ES-I3 (cell line): Measurements from ENCODE around the gene POLA1.
"Not testable (repeated sequence)": the region's sequence is repeated elsewhere in the genome, so short reads cannot be mapped to it uniquely, and the experiment has no call there.

Experiments
- H3K36me3 ChIP-seq: 2 replicates; pipeline ENCODE4 v1.6.1; 2013; ENCODE audit warnings: mild to moderate bottlenecking, low read length, control low read depth, moderate library complexity; ENCODE audit not compliant: insufficient read depth
- H3K4me1 ChIP-seq: 2 replicates; pipeline ENCODE4 v1.6.1; 2013; ENCODE audit warnings: mild to moderate bottlenecking, control low read depth, low read length; ENCODE audit not compliant: insufficient read depth
- H3K9ac ChIP-seq: 2 replicates; pipeline ENCODE4 v1.6.1; 2013; ENCODE audit warnings: low read depth, mild to moderate bottlenecking, low read length, moderate library complexity
- H3K9me3 ChIP-seq: 2 replicates; pipeline ENCODE4 v1.6.1; 2013; ENCODE audit warnings: mild to moderate bottlenecking, low read length, moderate library complexity; ENCODE audit not compliant: control insufficient read depth, insufficient read depth

The POLA1 gene

DNA sequence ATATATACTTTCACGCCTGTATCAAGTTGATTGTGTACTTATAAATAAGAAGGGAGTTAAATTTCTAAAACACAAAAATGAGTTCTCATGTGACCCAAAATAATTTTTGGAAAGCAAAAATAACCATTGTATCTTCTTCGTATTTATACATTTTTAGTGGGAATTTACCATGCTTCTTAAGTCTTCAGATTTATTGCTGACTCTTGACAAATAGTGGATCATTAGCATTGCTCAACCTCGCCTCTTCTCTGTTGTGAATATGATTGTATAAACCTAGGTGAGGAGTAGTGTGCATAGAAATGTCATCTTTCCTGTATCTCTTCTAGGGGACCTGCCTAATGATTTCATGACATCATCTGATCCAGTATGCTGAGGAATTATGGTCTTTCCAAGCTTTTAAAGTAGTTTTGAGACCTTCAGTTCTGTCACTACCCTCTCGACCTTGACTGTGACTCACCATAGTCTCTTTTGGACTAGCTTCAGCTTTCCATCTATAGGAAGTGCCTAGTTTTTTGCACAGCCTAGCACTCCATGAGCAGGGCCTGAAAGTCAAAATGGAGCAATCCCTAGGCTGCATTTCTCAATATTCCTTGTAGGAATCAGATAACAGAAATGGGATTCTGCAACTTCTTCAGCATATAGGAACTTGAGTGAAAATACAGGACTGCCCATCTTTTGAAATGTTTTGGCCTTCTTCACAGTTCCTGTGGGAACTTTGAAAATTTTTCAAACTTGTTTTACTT is 164.5 kb downstream of the POLA1 start:
- Histone ChIP-seq H3K9ac (no peak overlapping the region), H3K36me3 (0 out of 2 replicates have a peak, but pooled peaks cover 3% of the 10 kb centered on the region)

GRCh38 chrX:24859211-24859841 is 165.6 kb downstream of the POLA1 start:
- H3K36me3 ChIP-seq, result 0 out of 2 replicates have a peak, but pooled peaks cover 3% of the 10 kb centered on the region

More for the DNA sequence above, 164.5 kb downstream of the POLA1 start:
- peaks cover 8% of the 10 kb centered on the region; the same call in 1 of the 2 replicates for H3K4me1 ChIP-seq
- no peaks in the 10 kb centered on the region for H3K9me3 ChIP-seq

GRCh38 chrX:24860140-24860539 is 166.4 kb downstream of the POLA1 start:
- no peaks in the 10 kb centered on the region for H3K9me3 ChIP-seq
- no peak overlapping the region for H3K9ac ChIP-seq
- 0 out of 2 replicates have a peak, but pooled peaks cover 3% of the 10 kb centered on the region for H3K36me3 ChIP-seq
- H3K4me1 ChIP-seq, result peaks cover 8% of the 10 kb centered on the region; the same call in 1 of the 2 replicates

More at GRCh38 chrX:24859211-24859841, 165.6 kb downstream of the POLA1 start:
- H3K9ac ChIP-seq, result no peak overlapping the region
- peaks cover 8% of the 10 kb centered on the region; the same call in 1 of the 2 replicates for H3K4me1 ChIP-seq
- H3K9me3 ChIP-seq, result no peaks in the 10 kb centered on the region

GRCh38 chrX:24862343-24862742 is 168.6 kb downstream of the POLA1 start:
- Histone ChIP-seq H3K9me3 (no peaks in the 10 kb centered on the region), H3K9ac (no peak overlapping the region), H3K36me3 (no peaks in the 10 kb centered on the region), H3K4me1 (peaks cover 8% of the 10 kb centered on the region; the same call in 1 of the 2 replicates)

GRCh38 chrX:24863779-24864178 is 170.1 kb downstream of the POLA1 start:
- H3K36me3 ChIP-seq, H3K9ac ChIP-seq, H3K4me1 ChIP-seq, H3K9me3 ChIP-seq: not testable (repeated sequence)

DNA sequence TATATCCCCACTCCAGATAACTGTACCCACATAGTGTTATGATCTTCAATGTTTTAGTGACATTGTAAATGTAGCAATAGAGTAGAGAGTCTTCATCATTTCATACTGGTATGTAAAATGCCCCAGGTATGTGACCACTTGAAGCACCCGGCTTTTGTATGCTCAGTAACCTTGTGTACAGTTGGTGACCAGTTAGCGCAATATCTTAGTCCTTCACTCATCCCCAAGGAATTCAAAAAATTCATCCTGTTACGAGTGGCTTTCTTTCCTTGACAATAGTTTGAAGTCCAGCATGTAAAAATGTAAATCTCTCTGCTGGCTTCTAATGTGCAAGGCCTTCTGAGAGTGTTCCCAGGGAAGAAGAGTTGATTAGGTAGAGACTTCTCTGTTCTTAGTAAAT is 176.4 kb downstream of the POLA1 start:
- Histone ChIP-seq H3K36me3 (no peaks in the 10 kb centered on the region), H3K9ac (no peak overlapping the region), H3K9me3 (no peaks in the 10 kb centered on the region), H3K4me1 (peaks cover 4% of the 10 kb centered on the region; the same call in 1 of the 2 replicates)

- H3K4me1 ChIP-seq, result peaks cover 11% of the 10 kb centered on the region; the same call in 1 of the 2 replicates
- no peaks in the 10 kb centered on the region for H3K36me3 ChIP-seq
- H3K9ac ChIP-seq, result no peak overlapping the region
- no peaks in the 10 kb centered on the region for H3K9me3 ChIP-seq
Observed at GRCh38 chrX:24874604-24875247, 181.0 kb downstream of the POLA1 start.

DNA sequence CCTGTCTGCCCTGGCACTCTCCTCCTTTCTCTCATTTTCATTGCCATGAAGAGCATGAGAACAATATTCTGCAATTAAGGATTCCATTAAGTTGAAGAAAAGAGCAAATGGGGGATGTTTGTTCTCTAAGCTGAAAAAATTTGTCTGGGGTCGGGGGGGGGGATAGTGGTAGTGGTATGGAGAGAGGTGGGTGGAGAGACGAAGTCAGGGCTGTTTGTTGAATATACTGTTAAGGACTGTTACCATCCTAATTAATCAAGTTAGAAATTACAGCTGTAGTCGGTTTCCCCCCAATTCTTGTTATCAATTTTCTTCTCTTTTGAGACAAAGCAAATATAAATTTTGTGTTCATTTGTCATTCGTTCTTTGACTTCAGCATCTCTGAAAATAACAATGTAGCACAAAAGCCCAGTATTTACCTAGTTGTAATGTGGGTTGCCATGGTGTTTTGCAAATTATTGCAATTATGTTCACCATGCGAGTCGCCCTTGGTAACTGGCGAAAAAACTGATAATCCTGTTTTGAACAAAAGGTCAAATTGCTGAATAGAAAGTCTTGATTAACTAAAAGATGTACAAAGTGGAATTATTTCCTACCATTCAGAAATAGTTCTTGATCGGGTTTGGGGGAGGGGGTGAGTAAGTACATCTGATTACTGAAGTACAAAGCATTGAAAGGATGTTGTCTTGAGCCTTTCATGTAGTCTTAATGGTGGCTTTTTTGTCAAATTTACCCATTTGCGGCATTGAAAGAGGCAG is 183.0 kb downstream of the POLA1 start:
- no peaks in the 10 kb centered on the region for H3K9me3 ChIP-seq
- H3K36me3 ChIP-seq, result no peaks in the 10 kb centered on the region
- peaks cover 11% of the 10 kb centered on the region; the same call in 1 of the 2 replicates for H3K4me1 ChIP-seq
- H3K9ac ChIP-seq, result no peak overlapping the region

- Histone ChIP-seq H3K9me3 (no peaks in the 10 kb centered on the region), H3K9ac (no peak overlapping the region), H3K36me3 (no peaks in the 10 kb centered on the region), H3K4me1 (peaks cover 11% of the 10 kb centered on the region; the same call in 1 of the 2 replicates)
Observed at GRCh38 chrX:24877288-24877664, 183.6 kb downstream of the POLA1 start.

- H3K4me1 ChIP-seq, result peaks cover 11% of the 10 kb centered on the region; the same call in 1 of the 2 replicates
- H3K36me3 ChIP-seq, result no peaks in the 10 kb centered on the region
- no peaks in the 10 kb centered on the region for H3K9me3 ChIP-seq
- no peak overlapping the region for H3K9ac ChIP-seq
Observed at GRCh38 chrX:24877854-24878650, 184.3 kb downstream of the POLA1 start.

- Histone ChIP-seq H3K36me3 (no peaks in the 10 kb centered on the region), H3K9me3 (no peaks in the 10 kb centered on the region), H3K9ac (no peak overlapping the region), H3K4me1 (peaks cover 6% of the 10 kb centered on the region; the same call in 1 of the 2 replicates)
Observed at GRCh38 chrX:24879679-24880078, 186.0 kb downstream of the POLA1 start.

DNA sequence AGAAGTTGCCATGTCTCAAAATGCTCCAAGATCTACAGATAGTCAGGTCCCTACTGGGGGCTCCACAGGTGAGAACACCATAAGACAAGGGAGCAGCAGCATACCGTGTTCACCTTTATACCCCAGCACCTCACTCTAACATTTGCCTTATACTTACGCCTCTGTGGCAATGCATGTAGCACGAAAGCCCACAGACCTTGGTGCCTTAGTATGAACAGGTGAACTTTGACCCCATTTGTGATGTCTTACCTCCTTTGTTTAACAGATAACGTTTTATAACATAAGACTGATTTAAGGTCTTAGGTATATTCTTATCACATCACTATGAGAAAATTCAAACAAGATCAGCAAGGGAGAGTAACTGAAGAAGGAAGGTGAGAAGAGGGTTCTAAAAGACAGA is 193.2 kb downstream of the POLA1 start:
- H3K9me3 ChIP-seq, result no peaks in the 10 kb centered on the region
- peaks cover 3% of the 10 kb centered on the region for H3K36me3 ChIP-seq
- no peak overlapping the region for H3K9ac ChIP-seq
- no peaks in the 10 kb centered on the region; the same call in 1 of the 2 replicates for H3K4me1 ChIP-seq

- Histone ChIP-seq H3K9ac (no peak overlapping the region), H3K36me3 (peaks cover 3% of the 10 kb centered on the region), H3K4me1 (no peaks in the 10 kb centered on the region; the same call in 1 of the 2 replicates), H3K9me3 (no peaks in the 10 kb centered on the region; the same call in 1 of the 2 replicates)
Observed at GRCh38 chrX:24890677-24891076, 197.0 kb downstream of the POLA1 start.
